NOMO-1 (cell line): ENCODE data around the gene DNHD1.

Source experiments
- DNase-seq, 2 experiments: peaks; one replicate each; lab custom pipeline; 2025; ENCODE audit not compliant: unreplicated experiment in 2 of 2; lab: John Stamatoyannopoulos, UW

DNHD1 gene, protein sequence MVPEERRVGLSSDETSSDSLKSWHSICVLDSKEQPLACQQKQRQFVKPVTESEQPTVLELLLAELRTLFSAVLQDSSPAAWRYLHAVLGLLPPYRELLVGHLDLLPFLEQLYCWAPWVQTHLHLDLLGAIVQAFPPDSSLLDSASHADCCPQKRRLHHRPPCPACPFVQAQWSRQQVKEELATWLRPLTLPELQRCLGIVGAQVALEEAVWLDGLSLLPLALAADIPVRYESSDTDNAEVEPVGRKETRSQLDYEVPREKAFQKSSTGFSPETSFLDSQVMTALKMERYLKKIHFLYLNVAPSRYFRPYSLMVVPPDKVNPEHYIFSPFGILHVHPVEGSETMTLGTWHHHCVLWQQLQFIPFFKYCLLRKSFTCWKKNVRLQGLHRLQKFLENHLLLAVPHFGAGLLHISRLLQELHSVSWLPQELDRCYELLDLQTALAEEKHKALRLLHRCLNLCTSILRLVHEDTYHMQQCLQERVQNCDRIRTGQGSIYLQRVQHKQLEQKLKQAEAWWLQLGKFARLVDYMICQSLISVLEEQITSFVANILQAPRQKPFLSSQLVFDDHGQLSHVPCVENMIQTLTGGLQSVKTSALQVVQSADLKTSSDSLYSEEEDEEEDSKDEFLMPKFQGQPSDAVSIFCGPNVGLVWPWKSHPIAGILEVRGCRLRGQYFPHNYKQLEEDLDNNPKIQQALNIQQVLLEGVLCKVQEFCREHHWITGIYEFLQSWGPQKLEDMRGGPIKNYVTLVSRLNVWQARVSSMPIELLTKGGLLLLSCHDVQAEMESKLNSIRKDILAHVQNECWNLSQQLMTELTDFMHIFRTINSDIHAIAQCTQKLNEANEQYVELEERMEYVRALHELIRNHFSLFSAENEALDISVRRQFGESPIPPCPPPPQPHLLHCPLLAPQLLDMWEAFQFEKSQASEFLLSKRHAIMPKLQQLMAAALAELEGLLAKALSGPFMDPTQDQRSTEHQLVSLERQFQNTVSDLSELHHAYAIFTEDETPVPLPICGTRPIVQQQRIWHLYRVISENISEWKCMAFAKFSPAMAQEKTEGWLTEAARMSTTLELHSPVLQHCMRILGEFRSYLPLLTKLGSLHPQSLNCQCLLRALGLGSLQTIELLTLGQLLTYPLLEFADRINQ (N-terminal part only)

GRCh38 chr11:6497069-6497839 is at the start of gene DNHD1:
TSS of gene DNHD1 (plus strand) at chr11:6497280. CDS start at chr11:6498216, 936 bp downstream.
- no peak for DNase-seq

- DNase-seq: no peak
Measured at GRCh38 chr11:6448574-6448973, 48.5 kb upstream of the DNHD1 start.

DNA sequence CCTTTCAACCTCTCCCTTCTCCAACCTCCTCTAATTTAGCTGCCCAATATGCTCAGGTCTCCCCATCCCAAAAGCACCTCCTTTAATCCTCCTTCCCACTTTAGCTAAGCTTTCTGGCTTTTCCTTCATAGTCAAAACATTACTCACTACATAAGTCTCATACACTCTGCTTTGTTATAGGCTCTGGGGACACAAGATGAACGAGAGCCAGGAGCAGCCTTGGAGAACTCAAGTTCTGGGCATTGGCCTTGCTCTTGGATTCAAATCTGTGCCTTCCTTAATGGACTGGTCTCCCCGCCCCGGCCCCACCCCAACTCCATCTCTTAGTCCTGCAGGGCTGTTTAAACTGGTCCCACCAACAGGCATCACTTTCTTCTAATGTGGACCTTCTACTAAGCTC is 44.9 kb upstream of the DNHD1 start:
- no peak for DNase-seq

DNA sequence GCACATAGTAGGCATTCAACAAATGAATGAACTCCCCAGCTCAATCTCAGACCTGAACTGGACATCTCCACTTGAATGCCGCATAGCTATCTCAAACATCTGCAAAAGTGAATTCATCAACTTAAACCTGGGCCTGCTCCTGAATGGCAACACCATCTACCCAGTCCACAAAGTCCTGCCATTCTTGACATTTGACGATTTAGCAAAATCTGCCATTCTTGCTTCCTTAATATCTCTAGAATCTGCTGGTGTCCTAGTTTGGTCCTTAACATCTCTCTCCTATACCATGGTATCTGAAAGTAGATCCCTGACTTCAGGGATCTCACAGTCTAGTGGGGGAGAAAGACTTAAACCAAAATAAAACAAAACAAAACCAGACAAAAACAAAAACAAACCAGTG is 43.9 kb upstream of the DNHD1 start:
- DNase-seq: no peak

- no peak for DNase-seq
Measured at GRCh38 chr11:6455070-6455469, 42.0 kb upstream of the DNHD1 start.

- no peak for DNase-seq
Measured at GRCh38 chr11:6456361-6457073, 40.6 kb upstream of the DNHD1 start.

DNA sequence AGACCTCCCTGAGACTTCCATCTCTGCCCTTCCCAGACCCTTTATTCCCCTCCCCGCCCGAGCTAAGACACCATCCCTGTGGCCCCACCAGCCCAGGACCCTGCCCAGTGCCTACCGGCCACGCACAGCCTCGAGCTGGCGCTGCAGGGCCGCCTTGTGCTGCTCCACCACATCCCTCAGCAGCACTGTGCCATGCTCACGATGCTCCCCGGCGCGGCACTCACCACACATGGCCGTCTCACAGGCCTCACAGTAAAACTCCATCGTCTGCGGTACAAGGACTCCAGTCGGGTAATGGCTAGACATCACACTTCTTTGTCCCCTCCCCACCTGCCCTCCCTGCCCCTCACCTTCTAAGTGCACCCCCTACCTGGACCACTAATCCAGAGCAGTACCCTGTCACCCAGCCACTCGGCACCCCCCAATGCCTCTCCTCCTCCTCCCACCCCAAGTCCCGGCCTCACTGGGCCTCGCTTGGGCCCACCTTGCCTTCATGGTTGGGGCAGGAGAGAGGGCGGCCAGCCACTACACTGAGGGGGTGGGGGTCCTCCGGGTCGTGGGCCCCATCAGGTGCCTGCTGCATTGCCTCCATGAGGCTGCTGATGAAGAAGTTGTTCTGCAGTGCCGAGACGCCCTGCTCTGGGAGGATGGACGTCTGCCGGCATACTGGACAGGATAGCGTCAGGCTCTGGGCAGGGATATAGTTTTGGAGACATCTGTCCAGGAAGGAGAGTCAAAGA is 39.3 kb upstream of the DNHD1 start:
- no peak for DNase-seq

DNA sequence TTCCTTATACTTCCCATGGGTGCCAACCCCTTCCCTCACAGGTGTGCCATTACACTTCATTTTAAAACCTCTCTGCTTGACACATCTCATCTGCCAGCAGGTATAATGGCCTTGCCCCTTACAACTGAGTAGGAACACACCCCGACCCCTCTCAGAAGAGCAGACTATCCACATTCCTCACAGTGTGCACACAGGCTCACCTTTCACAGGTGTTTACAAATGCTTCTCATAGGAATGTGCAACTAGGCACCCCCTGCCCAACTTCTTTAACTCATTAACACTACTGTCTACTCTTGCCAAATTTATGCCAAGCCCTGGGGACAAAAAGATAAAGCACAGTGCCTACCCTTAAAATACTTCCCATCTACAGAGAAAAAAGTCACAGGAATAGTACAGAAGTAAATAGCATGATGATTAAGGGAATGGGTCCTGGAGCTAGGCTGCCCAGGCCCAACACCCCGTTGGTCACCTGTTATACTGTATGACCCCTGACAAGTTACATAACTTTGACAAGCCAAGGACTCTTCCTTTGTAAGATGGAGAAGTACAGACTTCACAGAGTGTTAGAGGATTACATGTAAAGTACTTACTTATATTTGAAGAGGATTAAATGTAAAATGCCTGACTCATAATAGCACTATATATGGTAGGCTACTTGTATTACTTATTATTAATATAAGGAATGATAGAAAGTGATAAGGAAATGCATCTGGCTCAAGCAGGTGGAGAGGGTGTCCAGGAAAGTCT is 38.6 kb upstream of the DNHD1 start:
- DNase-seq: no peak

GRCh38 chr11:6459099-6459450 is 38.0 kb upstream of the DNHD1 start:
- no peak for DNase-seq

DNA sequence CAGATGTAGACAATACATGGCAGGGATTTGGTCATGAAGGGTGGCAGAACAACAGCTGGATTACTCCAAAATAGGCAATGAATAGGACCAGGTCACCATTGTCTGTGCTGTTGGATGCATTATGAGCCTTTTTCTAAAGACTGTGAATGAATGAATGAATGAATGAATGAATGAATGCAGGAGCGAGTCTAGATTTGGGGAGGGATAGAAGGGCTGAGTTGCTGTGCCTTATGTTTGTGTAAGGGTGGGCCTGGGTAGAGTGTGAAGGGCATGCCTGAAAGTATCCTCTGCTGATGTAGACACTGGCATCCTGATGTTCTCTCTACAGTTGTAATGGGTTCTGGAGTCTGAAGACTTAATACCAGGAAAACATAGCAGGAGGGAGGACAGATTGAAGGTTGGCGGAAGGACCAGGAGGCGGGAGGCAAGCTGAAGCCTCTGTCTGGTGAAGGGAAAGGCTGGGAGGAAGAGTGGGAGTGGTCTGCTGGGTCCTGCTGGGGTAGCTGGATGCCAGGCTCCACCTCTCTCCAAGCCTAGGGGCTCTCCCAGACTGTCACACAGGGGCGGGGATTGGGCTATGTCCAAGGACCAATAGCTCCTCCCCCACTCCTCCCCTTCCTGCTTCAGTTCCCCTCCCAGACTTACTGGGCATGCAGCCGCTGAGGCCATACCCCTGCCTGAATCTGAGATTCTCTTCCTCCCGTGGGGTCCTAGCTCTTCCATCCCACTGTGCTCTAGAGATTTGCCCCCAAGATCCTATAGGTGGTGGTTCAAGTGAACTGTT is 28.2 kb upstream of the DNHD1 start:
- DNase-seq: no peak

GRCh38 chr11:6469599-6469998 is 27.5 kb upstream of the DNHD1 start:
- DNase-seq: no peak

- no peak for DNase-seq
Measured at GRCh38 chr11:6472934-6473333, 24.1 kb upstream of the DNHD1 start.

DNA sequence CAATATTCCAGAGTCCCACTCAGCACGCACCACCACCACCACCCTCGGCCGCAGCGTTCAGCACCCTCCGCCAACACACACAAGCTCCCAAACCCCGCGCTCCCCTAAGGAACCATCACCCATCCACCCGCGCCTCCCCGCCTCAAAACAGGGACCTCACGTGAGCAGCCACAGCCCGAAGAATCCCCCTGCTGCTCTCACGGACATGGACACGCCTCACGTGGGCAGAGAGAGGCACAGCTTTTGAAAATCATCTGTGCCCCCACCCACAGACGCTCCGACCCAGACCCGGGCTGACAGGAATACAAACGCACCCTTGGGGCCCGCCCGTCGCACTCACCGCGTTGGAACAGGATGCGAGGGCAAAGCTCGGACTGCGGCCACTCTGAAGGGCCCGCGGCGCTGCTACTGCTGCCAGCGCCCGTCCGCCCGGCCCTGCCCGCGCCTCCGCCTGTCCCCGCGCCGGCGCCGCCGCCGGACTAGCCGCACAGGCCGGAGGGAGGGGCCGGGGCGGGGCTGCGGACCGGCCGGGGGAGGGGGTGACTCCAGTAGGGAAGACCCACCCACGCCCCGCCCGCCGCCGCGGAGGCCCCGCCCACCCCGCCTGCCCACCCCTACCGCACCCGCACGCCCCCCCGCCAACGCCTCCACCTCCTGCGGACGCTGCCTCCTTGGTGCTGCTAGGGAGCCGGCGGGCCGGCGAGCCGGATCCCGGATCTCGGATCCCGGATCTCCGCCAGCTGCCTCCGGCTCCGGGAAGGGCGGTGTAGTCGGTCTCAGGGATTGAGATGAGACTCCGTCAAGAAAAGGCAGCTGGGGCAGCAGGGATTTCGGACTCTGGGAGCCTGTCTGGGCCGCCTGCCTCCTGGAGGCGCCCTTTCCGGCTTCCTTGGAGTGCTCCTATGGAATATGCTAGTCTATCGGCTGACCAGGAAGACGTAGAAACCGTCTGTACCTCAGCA is 23.3 kb upstream of the DNHD1 start, which contains the start of gene TRIM3:
TSS of gene TRIM3 (minus strand) at position 491 of the 962 bp plus-strand sequence. CDS start 8,246 bp downstream, outside the sequence.
- DNase-seq: peak; percentile 28 to 61

GRCh38 chr11:6474413-6474792 is 22.7 kb upstream of the DNHD1 start:
- DNase-seq: no peak

GRCh38 chr11:6474806-6475500 is 22.1 kb upstream of the DNHD1 start:
- no peak for DNase-seq

DNA sequence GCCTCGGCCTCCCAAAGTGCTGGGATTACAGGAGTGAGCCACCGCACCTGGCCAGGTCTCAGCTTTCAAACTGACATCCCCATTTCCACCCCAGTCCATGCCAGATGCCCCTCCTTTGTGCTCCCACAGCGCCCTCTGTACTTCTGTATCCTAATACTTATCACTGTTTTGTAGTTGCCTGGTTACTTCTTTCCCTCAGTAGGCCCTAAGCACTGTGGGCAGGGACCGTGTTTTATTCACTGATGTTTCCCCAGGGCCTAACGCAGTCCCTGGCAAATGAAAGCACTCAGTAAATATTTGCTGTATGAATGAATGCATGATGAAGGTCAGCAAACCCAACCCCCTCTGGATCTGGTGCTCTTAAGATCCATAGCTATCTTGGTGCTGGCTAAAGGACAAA is 21.1 kb upstream of the DNHD1 start:
- DNase-seq: no peak
